PC-9 (cell line): Measurements from ENCODE around the gene WT1.

Experiments used
- CTCF ChIP-seq: fragments of 200-600 bp; sonication (generic); conservative IDR thresholded peaks from 2 replicates; pipeline ENCODE4 v1.6.1; 2017; ENCODE audit warnings: mixed run types, antibody characterized with exemption, mild to moderate bottlenecking, moderate library complexity
- EZH2 ChIP-seq: fragments of 200-600 bp; sonication (generic); IDR thresholded peaks from 2 replicates; pipeline ENCODE4 v1.8.0; 2017; ENCODE audit warnings: antibody characterized with exemption, low read depth

- no peak for TF ChIP-seq CTCF
- no peak for TF ChIP-seq EZH2
Measured at GRCh38 chr11:32365192-32365591, 70.1 kb downstream of the WT1 start.
